ENCODE results near the gene C11orf91. TPM values are rescaled to one million over a fixed set of nuclear protein-coding genes. Genes with fewer than 3 reads are reported as not detected.

Gene C11orf91
- total RNA-seq, 5 donors from 2014 or later (not counting 1 experiment from before 2014, with no cell fraction given) = 0.95 TPM; not detected in 4

- H3K4me3 ChIP-seq (ENCODE audit: control insufficient read depth in 1 of 2, extremely low read depth in 1 of 2, low read length in 1 of 2) = no peak overlapping the region
- Mint-ChIP-seq H3K4me1 (peaks cover 16 to 31% (median 19%) of the 10 kb centered on the region in 3 donors), H3K27ac (no peak overlapping the region), H3K9me3 (no peaks in the 10 kb centered on the region), H3K27me3 (peaks cover 10 to 16% of the 10 kb centered on the region in 2 donors), H3K4me3 (no peak overlapping the region), H3K36me3 (no peaks in the 10 kb centered on the region)
- 91% methylated on average over 6 of the region's 6 CpGs for WGBS (ENCODE audit: insufficient coverage)
- H3K27me3 ChIP-seq (replicated peaks in 1 of 2; ENCODE audit: control insufficient read depth in 2 of 2, extremely low read depth in 1 of 2, insufficient read depth in 2 of 2, low read length in 1 of 2) = peaks cover 0 to 27% of the 10 kb centered on the region in 2 experiments
- ChIA-PET POLR2A (no interaction called here), CTCF (no interaction called here)
- no peaks in the 10 kb centered on the region for H3K9me3 ChIP-seq
- peaks cover 0 to 13% of the 10 kb centered on the region in 2 experiments for H3K4me1 ChIP-seq (ENCODE audit: control insufficient read depth in 1 of 2, extremely low read depth in 1 of 2, insufficient read depth in 2 of 2, low read length in 2 of 2)
- DNase-seq (no peak), ATAC-seq (replicated peaks in 1 of 4) (no peak)
- H3K36me3 ChIP-seq (ENCODE audit: control insufficient read depth in 2 of 2, extremely low read depth in 1 of 2, insufficient read depth in 1 of 2, low read length in 1 of 2) = no peaks in the 10 kb centered on the region
- H3K27ac ChIP-seq (ENCODE audit: low read length) = no peak overlapping the region
Observed at GRCh38 chr11:33696931-33697638, 3.5 kb downstream of the C11orf91 start.

DNA sequence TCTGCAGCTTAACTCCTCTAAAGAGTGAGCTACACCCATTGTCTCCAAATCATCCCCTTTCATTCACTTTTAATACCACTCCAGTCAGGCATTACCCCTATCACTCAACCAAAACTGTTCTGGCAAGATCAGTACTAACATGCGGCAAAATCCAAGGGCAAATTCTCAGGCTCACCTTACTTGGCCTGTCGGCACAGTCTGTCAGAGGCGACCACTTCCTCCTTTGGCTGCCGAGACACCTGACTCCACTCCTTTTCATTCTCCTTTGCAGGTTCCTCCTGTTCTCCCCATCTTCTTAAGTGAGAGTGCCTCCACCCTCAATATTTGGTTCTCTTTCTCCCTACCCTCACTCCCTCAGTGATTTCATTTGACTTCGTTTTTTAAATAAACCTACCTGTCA lies 4.2 kb downstream of the C11orf91 start:
- no peaks in the 10 kb centered on the region for H3K9me3 ChIP-seq
- DNase-seq = peak in 1 of 35 experiments; percentile 4
- H3K4me3 Mint-ChIP-seq = no peak overlapping the region
- H3K9me3 Mint-ChIP-seq = no peaks in the 10 kb centered on the region
- POLR2A ChIA-PET = no interaction called here
- H3K27ac ChIP-seq (ENCODE audit: low read length) = no peak overlapping the region
- H3K4me1 ChIP-seq (ENCODE audit: control insufficient read depth in 1 of 2, extremely low read depth in 1 of 2, insufficient read depth in 2 of 2, low read length in 2 of 2) = peaks cover 0 to 12% of the 10 kb centered on the region in 2 experiments
- WGBS (ENCODE audit: insufficient coverage) = 30% methylated on average over 5 of the region's 5 CpGs
- no peak overlapping the region for H3K4me3 ChIP-seq (ENCODE audit: control insufficient read depth in 1 of 2, extremely low read depth in 1 of 2, low read length in 1 of 2)
- H3K27me3 ChIP-seq (replicated peaks in 1 of 2; ENCODE audit: control insufficient read depth in 2 of 2, extremely low read depth in 1 of 2, insufficient read depth in 2 of 2, low read length in 1 of 2) = peaks cover 0 to 27% of the 10 kb centered on the region in 2 experiments
- no peaks in the 10 kb centered on the region for H3K36me3 Mint-ChIP-seq
- no peaks in the 10 kb centered on the region for H3K36me3 ChIP-seq (ENCODE audit: control insufficient read depth in 2 of 2, extremely low read depth in 1 of 2, insufficient read depth in 1 of 2, low read length in 1 of 2)
- no peak for ATAC-seq (replicated peaks in 1 of 4)
- peaks cover 13 to 27% (median 16%) of the 10 kb centered on the region in 3 donors for H3K4me1 Mint-ChIP-seq
- no peak overlapping the region for H3K27ac Mint-ChIP-seq
- H3K27me3 Mint-ChIP-seq = peaks cover 10 to 17% of the 10 kb centered on the region in 2 donors
- CTCF ChIA-PET = no interaction called here

DNA sequence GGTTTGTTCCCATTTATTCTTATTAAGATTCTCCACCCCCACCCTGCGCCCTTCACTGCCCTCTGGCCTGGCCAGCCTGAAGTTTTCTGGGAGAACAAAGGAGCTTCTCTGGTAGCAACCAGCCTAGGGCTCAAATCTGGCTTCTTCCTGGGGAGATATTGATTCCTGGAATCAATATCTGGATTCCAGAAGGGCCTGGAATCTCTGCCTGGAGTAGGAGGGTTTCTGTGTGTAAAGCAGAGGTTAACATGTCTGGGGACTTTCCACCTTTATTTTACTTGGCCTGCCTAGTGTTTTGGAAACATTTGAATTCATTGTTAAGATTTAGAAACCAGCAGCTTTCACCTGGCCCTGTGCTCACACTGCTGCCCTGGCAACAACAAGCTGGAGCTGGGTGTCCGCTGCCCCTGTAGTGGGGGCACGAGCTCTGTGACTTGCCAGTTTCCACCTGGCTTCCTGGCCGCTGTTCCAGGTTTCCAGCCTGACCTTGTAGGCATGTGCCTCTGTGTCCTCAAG lies 5.5 kb downstream of the C11orf91 start:
- H3K9me3 ChIP-seq = no peaks in the 10 kb centered on the region
- no peak overlapping the region for H3K27ac Mint-ChIP-seq
- ATAC-seq (replicated peaks in 1 of 4) (no peak), DNase-seq (no peak)
- ChIA-PET POLR2A (interaction anchor here in 1 of 2 donors (0.5 to 0.6 kb wide), 2 partner anchors 443 to 1254 kb away, joined by 4 read pairs; no protein-coding TSS in a partner anchor), CTCF (no interaction called here)
- H3K4me3 ChIP-seq (ENCODE audit: control insufficient read depth in 1 of 2, extremely low read depth in 1 of 2, low read length in 1 of 2) = no peak overlapping the region
- peaks cover 6 to 19% (median 10%) of the 10 kb centered on the region in 3 donors for H3K4me1 Mint-ChIP-seq
- peaks cover 10 to 17% of the 10 kb centered on the region in 2 donors for H3K27me3 Mint-ChIP-seq
- H3K36me3 Mint-ChIP-seq = no peaks in the 10 kb centered on the region
- H3K4me1 ChIP-seq (ENCODE audit: control insufficient read depth in 1 of 2, extremely low read depth in 1 of 2, insufficient read depth in 2 of 2, low read length in 2 of 2) = peaks cover 0 to 4% of the 10 kb centered on the region in 2 experiments
- 87% methylated on average over 3 of the region's 4 CpGs for WGBS (ENCODE audit: insufficient coverage)
- no peak overlapping the region for H3K4me3 Mint-ChIP-seq
- no peaks in the 10 kb centered on the region for H3K36me3 ChIP-seq (ENCODE audit: control insufficient read depth in 2 of 2, extremely low read depth in 1 of 2, insufficient read depth in 1 of 2, low read length in 1 of 2)
- H3K9me3 Mint-ChIP-seq = no peaks in the 10 kb centered on the region
- H3K27me3 ChIP-seq (replicated peaks in 1 of 2; ENCODE audit: control insufficient read depth in 2 of 2, extremely low read depth in 1 of 2, insufficient read depth in 2 of 2, low read length in 1 of 2) = peaks cover 0 to 25% of the 10 kb centered on the region in 2 experiments
- no peak overlapping the region for H3K27ac ChIP-seq (ENCODE audit: low read length)

DNA sequence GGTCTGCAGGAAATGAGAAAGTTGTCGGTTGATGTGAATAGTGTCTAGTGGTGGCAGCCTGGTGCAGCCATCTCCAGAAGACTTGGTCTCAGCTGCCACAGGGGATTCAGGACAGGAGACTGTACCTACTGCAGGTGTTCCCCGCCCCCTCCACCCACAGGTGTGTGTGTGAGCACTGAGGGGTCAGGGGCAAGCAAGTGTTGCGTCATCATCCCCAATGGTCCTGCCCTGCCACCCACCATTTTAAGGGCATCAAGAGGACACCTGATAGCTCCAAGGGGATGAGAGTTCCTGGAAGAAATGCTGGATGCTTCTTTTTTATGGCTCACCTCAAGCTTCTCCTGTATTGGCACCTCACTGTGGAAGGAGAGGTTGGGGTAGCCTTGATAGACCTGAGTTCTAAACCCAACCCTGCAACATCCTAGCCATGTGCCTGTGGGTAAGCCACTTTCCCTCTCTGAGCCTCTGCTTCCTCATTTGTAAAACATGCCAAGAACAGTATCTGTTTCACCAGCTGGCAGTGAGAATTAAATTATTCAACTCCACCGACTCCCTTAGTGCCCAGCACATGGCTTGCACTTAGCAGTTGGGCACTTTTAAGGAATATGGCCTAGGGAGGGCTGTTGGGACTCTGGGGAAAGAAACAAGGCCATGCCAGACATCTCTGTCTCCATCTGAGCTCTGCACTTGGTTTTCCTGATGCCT lies 6.1 kb downstream of the C11orf91 start:
- H3K4me3 Mint-ChIP-seq = no peak overlapping the region

DNA sequence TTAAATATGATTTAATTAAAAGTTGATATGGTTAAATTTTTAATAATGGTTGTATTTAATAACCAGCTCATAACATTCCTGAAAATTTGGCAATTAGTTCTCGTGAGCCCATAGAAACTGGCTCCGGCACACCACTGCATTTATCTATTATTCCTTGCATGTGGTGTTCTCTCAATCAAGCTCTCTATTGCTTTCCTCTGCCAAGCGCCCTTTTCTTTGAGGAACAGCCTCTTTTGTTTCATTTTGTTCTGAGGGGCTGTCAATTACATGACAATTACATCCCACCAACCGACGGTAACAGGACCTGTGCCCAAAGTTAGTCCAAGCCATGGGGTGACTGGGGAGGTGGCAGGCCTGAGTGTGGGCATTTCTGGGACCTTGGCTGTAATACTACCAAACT lies 8.1 kb downstream of the C11orf91 start:
- Histone ChIP-seq H3K27me3 (replicated peaks in 1 of 2; ENCODE audit: control insufficient read depth in 2 of 2, extremely low read depth in 1 of 2, insufficient read depth in 2 of 2, low read length in 1 of 2) (peaks cover 0 to 17% of the 10 kb centered on the region in 2 experiments), H3K9me3 (no peaks in the 10 kb centered on the region), H3K27ac (ENCODE audit: low read length) (no peak overlapping the region), H3K4me3 (ENCODE audit: control insufficient read depth in 1 of 2, extremely low read depth in 1 of 2, low read length in 1 of 2) (no peak overlapping the region), H3K4me1 (ENCODE audit: control insufficient read depth in 1 of 2, extremely low read depth in 1 of 2, insufficient read depth in 2 of 2, low read length in 2 of 2) (no peaks in the 10 kb centered on the region), H3K36me3 (ENCODE audit: control insufficient read depth in 2 of 2, extremely low read depth in 1 of 2, insufficient read depth in 1 of 2, low read length in 1 of 2) (no peaks in the 10 kb centered on the region)
- DNase-seq (no peak), ATAC-seq (replicated peaks in 1 of 4) (no peak)
- CTCF ChIA-PET = interaction anchor here (0.6 to 1.1 kb wide), 2 partner anchors 11 to 50 kb away, joined by 3 read pairs; no protein-coding TSS in a partner anchor
- no peaks in the 10 kb centered on the region for H3K36me3 Mint-ChIP-seq
- H3K27ac Mint-ChIP-seq = no peak overlapping the region
- POLR2A ChIA-PET = no interaction called here
- H3K27me3 Mint-ChIP-seq = peaks cover 14 to 15% of the 10 kb centered on the region in 2 donors
- peaks cover 0 to under 1% (median under 1%) of the 10 kb centered on the region in 3 donors for H3K9me3 Mint-ChIP-seq
- peaks cover 0 to 11% (median 7%) of the 10 kb centered on the region in 3 donors for H3K4me1 Mint-ChIP-seq
- H3K4me3 Mint-ChIP-seq = no peak overlapping the region
- WGBS (ENCODE audit: insufficient coverage) = 43% methylated on average over 1 of the region's 5 CpGs

More for the DNA sequence above, 6.1 kb downstream of the C11orf91 start:
- H3K9me3 ChIP-seq = no peaks in the 10 kb centered on the region
- H3K27ac ChIP-seq (ENCODE audit: low read length) = no peak overlapping the region
- WGBS (ENCODE audit: insufficient coverage) = 100% methylated on average over 1 of the region's 4 CpGs
- no peak overlapping the region for H3K27ac Mint-ChIP-seq
- H3K27me3 ChIP-seq (replicated peaks in 1 of 2; ENCODE audit: control insufficient read depth in 2 of 2, extremely low read depth in 1 of 2, insufficient read depth in 2 of 2, low read length in 1 of 2) = peaks cover 0 to 19% of the 10 kb centered on the region in 2 experiments
- DNase-seq = no peak
- no peak for ATAC-seq (replicated peaks in 1 of 4)
- H3K4me1 Mint-ChIP-seq = peaks cover 2 to 13% (median 7%) of the 10 kb centered on the region in 3 donors
- H3K4me3 ChIP-seq (ENCODE audit: control insufficient read depth in 1 of 2, extremely low read depth in 1 of 2, low read length in 1 of 2) = no peak overlapping the region
- no peaks in the 10 kb centered on the region for H3K9me3 Mint-ChIP-seq
- CTCF ChIA-PET = interaction anchor here in 1 of 2 donors (0.6 kb wide), 1 partner anchor 475 kb away, joined by 3 read pairs; no protein-coding TSS in a partner anchor
- POLR2A ChIA-PET = interaction anchor here in 1 of 2 donors (0.6 kb wide), 1 partner anchor 1253 kb away, joined by 4 read pairs; no protein-coding TSS in a partner anchor
- H3K27me3 Mint-ChIP-seq = peaks cover 10 to 17% of the 10 kb centered on the region in 2 donors
- H3K36me3 ChIP-seq (ENCODE audit: control insufficient read depth in 2 of 2, extremely low read depth in 1 of 2, insufficient read depth in 1 of 2, low read length in 1 of 2) = no peaks in the 10 kb centered on the region
- H3K36me3 Mint-ChIP-seq = no peaks in the 10 kb centered on the region
- H3K4me1 ChIP-seq (ENCODE audit: control insufficient read depth in 1 of 2, extremely low read depth in 1 of 2, insufficient read depth in 2 of 2, low read length in 2 of 2) = no peaks in the 10 kb centered on the region

DNA sequence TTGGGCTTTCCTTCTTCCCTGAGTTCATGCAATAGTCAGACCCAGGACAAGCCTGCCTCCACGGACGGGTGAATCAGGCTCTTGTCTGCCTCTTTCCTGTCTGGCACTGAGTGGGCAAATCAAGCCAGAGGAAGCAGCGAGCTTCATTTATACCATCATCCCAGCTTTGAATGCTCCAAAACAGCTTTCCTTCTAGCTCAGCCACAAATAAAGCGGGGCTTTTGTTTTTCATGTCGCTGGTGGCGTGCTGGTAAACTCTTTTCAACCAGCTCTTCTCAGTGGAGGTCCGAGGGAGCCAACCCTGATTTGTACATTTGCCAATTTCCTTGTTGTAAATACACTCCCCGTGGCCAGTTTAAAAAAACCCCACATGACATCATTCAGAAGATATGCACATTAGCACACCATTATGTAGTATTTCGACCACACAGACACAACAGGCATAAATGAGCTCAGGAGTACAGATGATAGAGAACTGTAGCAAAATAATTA lies 8.6 kb downstream of the C11orf91 start:
- Mint-ChIP-seq H3K4me3 (no peak overlapping the region), H3K27me3 (peaks cover 13 to 14% of the 10 kb centered on the region in 2 donors), H3K4me1 (peaks cover 0 to 11% (median 7%) of the 10 kb centered on the region in 3 donors), H3K9me3 (peaks cover 0 to 5% (median 4%) of the 10 kb centered on the region in 3 donors), H3K36me3 (no peaks in the 10 kb centered on the region), H3K27ac (no peak overlapping the region)
- POLR2A ChIA-PET = no interaction called here
- no peak for DNase-seq
- H3K4me1 ChIP-seq (ENCODE audit: control insufficient read depth in 1 of 2, extremely low read depth in 1 of 2, insufficient read depth in 2 of 2, low read length in 2 of 2) = no peaks in the 10 kb centered on the region
- no peaks in the 10 kb centered on the region for H3K9me3 ChIP-seq
- 83% methylated on average over 5 of the region's 9 CpGs for WGBS (ENCODE audit: insufficient coverage)
- CTCF ChIA-PET = interaction anchor here (0.6 to 1.1 kb wide), 2 partner anchors 11 to 50 kb away, joined by 3 read pairs; no protein-coding TSS in a partner anchor
- peaks cover 0 to 17% of the 10 kb centered on the region in 2 experiments for H3K27me3 ChIP-seq (replicated peaks in 1 of 2; ENCODE audit: control insufficient read depth in 2 of 2, extremely low read depth in 1 of 2, insufficient read depth in 2 of 2, low read length in 1 of 2)
- no peak overlapping the region for H3K4me3 ChIP-seq (ENCODE audit: control insufficient read depth in 1 of 2, extremely low read depth in 1 of 2, low read length in 1 of 2)
- ATAC-seq (replicated peaks in 1 of 4) = no peak
- no peaks in the 10 kb centered on the region for H3K36me3 ChIP-seq (ENCODE audit: control insufficient read depth in 2 of 2, extremely low read depth in 1 of 2, insufficient read depth in 1 of 2, low read length in 1 of 2)
- no peak overlapping the region for H3K27ac ChIP-seq (ENCODE audit: low read length)

Data from T-cell (primary cell).